HepG2 (cell line): ENCODE measurements around the gene HOXD3. TPM values are rescaled to one million over a fixed set of nuclear protein-coding genes. Genes with fewer than 3 reads are reported as not detected.
A peak's percentile ranks its signal among the peaks of the same experiment; 100 is the strongest.

Source experiments
- DR1 ChIP-seq: sonication (generic); formaldehyde crosslinking; IDR thresholded peaks from 2 replicates; pipeline ENCODE4 v1.8.0; 2021; ENCODE audit warnings: mild to moderate bottlenecking, missing genetic modification reagents, inconsistent platforms
- IRF1 ChIP-seq: sonication (generic); formaldehyde crosslinking; IDR thresholded peaks from 2 replicates; pipeline ENCODE4 v1.4.0; 2020; ENCODE audit warnings: low read depth, mild to moderate bottlenecking, missing genetic modification reagents
- PRDM10 ChIP-seq: sonication (generic); formaldehyde crosslinking; IDR thresholded peaks from 2 replicates; pipeline ENCODE4 v1.4.0; 2020; ENCODE audit warnings: low read depth, missing genetic modification reagents
- RCOR2 ChIP-seq: IDR thresholded peaks from 2 replicates; pipeline ENCODE4 v1.6.1; 2016; ENCODE audit warnings: missing biosample characterization, missing genetic modification reagents
- RERE ChIP-seq: IDR thresholded peaks from 2 replicates; pipeline ENCODE4 v1.6.1; 2016; ENCODE audit warnings: low read depth, missing genetic modification reagents, missing compliant biosample characterization
- ZBTB39 ChIP-seq: sonication (generic); formaldehyde crosslinking; IDR thresholded peaks from 2 replicates; pipeline ENCODE4 v1.5.0; 2020; ENCODE audit warnings: missing genetic modification reagents
- ZNF136 ChIP-seq: sonication (generic); formaldehyde crosslinking; IDR thresholded peaks from 2 replicates; pipeline ENCODE4 v1.8.1; 2022; ENCODE audit warnings: low read depth, mild to moderate bottlenecking, moderate library complexity, missing genetic modification reagents
- ZNF18 ChIP-seq: sonication (generic); formaldehyde crosslinking; IDR thresholded peaks from 2 replicates; pipeline ENCODE4 v1.8.0; 2022; ENCODE audit warnings: mild to moderate bottlenecking, missing genetic modification reagents; ENCODE audit not compliant: insufficient replicate concordance
- ZNF773 ChIP-seq: sonication (generic); formaldehyde crosslinking; IDR thresholded peaks from 2 replicates; pipeline ENCODE4 v1.4.0; 2020; ENCODE audit warnings: missing genetic modification reagents, borderline replicate concordance
- polyA plus RNA-seq, 8 experiments: library from polyadenylated mRNA; depleted of rRNA in 3 of 8; stranded (reverse) in 7 of 8; unstranded in 1 of 8; fragments of >200 nt; fragmentation: Illumina TruSeq in 4 of 8; extraction: Trizol in 4 of 8; gene quantifications; 2 replicates each; pipeline versions ENCODE4 v1.2.1 to v1.2.3, GENCODE V29; 2011 to 2016; ENCODE audit warnings: low read depth in 4 of 8, missing spikeins in 1 of 8, mixed read lengths in 1 of 8; ENCODE audit not compliant: insufficient read depth in 1 of 8
- total RNA-seq, 5 experiments: library from RNA; depleted of rRNA; stranded (reverse); fragments of >200 nt; fragmentation: Illumina TruSeq; extraction: Trizol; gene quantifications; 2 replicates each; pipeline ENCODE4 v1.2.3, GENCODE V29; 2016; ENCODE audit warnings: low read depth in 1 of 5

Gene HOXD3
- total and polyA plus RNA-seq, 2 of the 13 experiments (the other 11 are each of a cell fraction or from before 2014, with no cell fraction given), result 0.05 to 0.09 TPM

- TF ChIP-seq PRDM10 (CRISPR knock-in tag) (no peak), ZNF136 (CRISPR knock-in tag) (peak; percentile 53; the same call in 1 of the 2 replicates), IRF1 (CRISPR knock-in tag) (no peak), ZNF18 (CRISPR knock-in tag) (peak; percentile 71), ZNF773 (no peak), ZBTB39 (CRISPR knock-in tag) (no peak), RERE (CRISPR knock-in tag) (no peak), RCOR2 (CRISPR knock-in tag) (no peak), DR1 (CRISPR knock-in tag) (no peak; the same call in 1 of the 2 replicates)
Measured at GRCh38 chr2:176140513-176141317, 16.4 kb upstream of the HOXD3 start (continued).
